Lung (tissue), 12 donors: Measurements from ENCODE around the gene KCNAB2. TPM values are rescaled to one million over a fixed set of nuclear protein-coding genes. Genes with fewer than 3 reads are reported as not detected.

Experiments
- ATAC-seq: fragments of 200-7000 bp; cut with Tn5 transposase; one replicate; pipeline ENCODE4 v1.9.1; 2020; ENCODE audit warnings: moderate number of reproducible peaks; ENCODE audit not compliant: insufficient read depth, low FRiP score
- DNase-seq, 3 donors: peaks; one replicate each; pipeline ENCODE4 v3.0.0-alpha.2; 2013 to 2017
- H3K27ac ChIP-seq, 2 donors: one replicate each; pipeline ENCODE4 v1.5.1; 2013; ENCODE audit warnings: mild to moderate bottlenecking in 2 of 2, moderate library complexity in 2 of 2, control low read depth in 1 of 2, inconsistent platforms in 1 of 2, low read depth in 1 of 2, low read length in 1 of 2
- H3K27me3 ChIP-seq, 3 donors: one replicate each; pipeline ENCODE4 v1.5.1; 2013; ENCODE audit warnings: low read length in 2 of 3; ENCODE audit not compliant: control insufficient read depth in 3 of 3, insufficient read depth in 3 of 3
- H3K36me3 ChIP-seq, 4 donors: one replicate each; pipeline ENCODE4 v1.5.1; 2013; ENCODE audit warnings: low read length in 4 of 4, mild to moderate bottlenecking in 1 of 4, moderate library complexity in 1 of 4; ENCODE audit not compliant: control insufficient read depth in 4 of 4, insufficient read depth in 4 of 4
- H3K4me1 ChIP-seq, 5 donors: one replicate each; pipeline ENCODE4 v1.5.1; 2013; ENCODE audit warnings: low read length in 5 of 5, mild to moderate bottlenecking in 2 of 5, moderate library complexity in 1 of 5; ENCODE audit not compliant: control insufficient read depth in 5 of 5, insufficient read depth in 5 of 5
- H3K4me3 ChIP-seq: one replicate; pipeline ENCODE4 v1.5.1; 2013; ENCODE audit warnings: mild to moderate bottlenecking, control low read depth, moderate library complexity
- H3K9ac ChIP-seq, 2 donors: one replicate each; pipeline ENCODE4 v1.5.1; 2013; ENCODE audit warnings: low read length in 2 of 2, control low read depth in 1 of 2; ENCODE audit not compliant: insufficient read depth in 1 of 2
- H3K9me3 ChIP-seq, 4 donors: one replicate each; pipeline ENCODE4 v1.5.1; 2013; ENCODE audit warnings: low read length in 3 of 4, mild to moderate bottlenecking in 1 of 4, moderate library complexity in 1 of 4; ENCODE audit not compliant: control insufficient read depth in 4 of 4, insufficient read depth in 3 of 4
- CTCF ChIP-seq: IDR thresholded peaks from 2 replicates; pipeline ENCODE4 v1.5.1; 2012; ENCODE audit warnings: mild to moderate bottlenecking; ENCODE audit errors: control extremely low read depth, extremely low read depth
- WGBS, 2 donors: extraction: QIAGEN DNeasy Blood & Tissue Kit; methylation state at CpG; one replicate each; pipeline ENCODE4 v1.1.7; 2013; 5-methylcytosine and 5-hydroxymethylcytosine counted together
- polyA plus RNA-seq, 2 donors: library from polyadenylated mRNA; stranded (reverse); fragments of 200-250 nt; gene quantifications; one replicate each; pipeline ENCODE4 v1.2.1, GENCODE V29; 2013
- total RNA-seq, 2 donors: library from RNA; depleted of rRNA in 1 of 2; stranded (reverse); fragments of >200 nt in 1 of 2; gene quantifications; one replicate each; pipeline ENCODE4 v1.2.1, GENCODE V29; 2014 to 2021
- donor health status: control.
- donor health status: control.
- donor health status: Bipolar disorder and iron deficiency.
- donor health status: healthy.
- donor health status: DM: yes; HTN: yes; CAD: no.

KCNAB2 gene
- total and polyA plus RNA-seq, 4 donors = 13.7 to 86.4 (median 45.5) TPM

GRCh38 chr1:6123816-6124215 is 78.1 kb downstream of the KCNAB2 start:
- Histone ChIP-seq H3K36me3 (no peaks in the 10 kb centered on the region), H3K4me3 (no peak overlapping the region), H3K9me3 (no peaks in the 10 kb centered on the region), H3K27me3 (peaks cover 0 to 6% (median 0%) of the 10 kb centered on the region in 3 donors), H3K27ac (no peak overlapping the region), H3K4me1 (peaks cover 0 to 5% (median 0%) of the 10 kb centered on the region in 5 donors), H3K9ac (no peak overlapping the region)
- DNase-seq = no peak
- ATAC-seq = no peak
- WGBS, 2 donors = 49 to 76% methylated on average over 10 of the region's 10 CpGs
- no peak for TF ChIP-seq CTCF

GRCh38 chr1:6124341-6124740 is 78.7 kb downstream of the KCNAB2 start:
- ATAC-seq = no peak
- H3K4me1 ChIP-seq = peaks cover 0 to 5% (median 0%) of the 10 kb centered on the region in 5 donors
- DNase-seq = no peak
- TF ChIP-seq CTCF = no peak
- peaks cover 0 to 6% (median 0%) of the 10 kb centered on the region in 3 donors for H3K27me3 ChIP-seq
- WGBS, 2 donors = 86 to 96% methylated on average over 12 of the region's 12 CpGs
- no peak overlapping the region for H3K9ac ChIP-seq
- H3K9me3 ChIP-seq = no peaks in the 10 kb centered on the region
- no peak overlapping the region for H3K27ac ChIP-seq
- no peak overlapping the region for H3K4me3 ChIP-seq
- H3K36me3 ChIP-seq = no peaks in the 10 kb centered on the region

- DNase-seq = no peak
- Histone ChIP-seq H3K9ac (no peak overlapping the region), H3K9me3 (no peaks in the 10 kb centered on the region), H3K27me3 (peaks cover 0 to 6% (median 0%) of the 10 kb centered on the region in 3 donors), H3K4me1 (peaks cover 0 to 5% (median 0%) of the 10 kb centered on the region in 5 donors), H3K36me3 (no peaks in the 10 kb centered on the region), H3K27ac (no peak overlapping the region), H3K4me3 (no peak overlapping the region)
- WGBS, 2 donors = 90 to 91% methylated on average over 18 to 21 of the region's 21 CpGs
- no peak for TF ChIP-seq CTCF
- no peak for ATAC-seq
Observed at GRCh38 chr1:6124746-6125365, 79.2 kb downstream of the KCNAB2 start.

- no peak for DNase-seq
- 77 to 82% methylated on average over 15 of the region's 15 CpGs for WGBS, 2 donors
Observed at GRCh38 chr1:6125366-6125765, 79.7 kb downstream of the KCNAB2 start.

More at GRCh38 chr1:6125366-6125765, 79.7 kb downstream of the KCNAB2 start:
- Histone ChIP-seq H3K9me3 (no peaks in the 10 kb centered on the region), H3K4me3 (no peak overlapping the region), H3K36me3 (no peaks in the 10 kb centered on the region), H3K9ac (no peak overlapping the region), H3K27ac (no peak overlapping the region), H3K27me3 (peaks cover 0 to 6% (median 0%) of the 10 kb centered on the region in 3 donors), H3K4me1 (peaks cover 0 to 5% (median 0%) of the 10 kb centered on the region in 5 donors)
- no peak for TF ChIP-seq CTCF
- ATAC-seq = no peak
